GM21576 (cell line): ENCODE data around the gene KIFC1.

ENCODE experiments used
- ATAC-seq: cut with Tn5 transposase; IDR thresholded peaks from one replicate; pipeline ENCODE4 v1.9.1; 2021; ENCODE audit warnings: mild to moderate bottlenecking, moderate library complexity; ENCODE audit not compliant: unreplicated experiment

Gene KIFC1

GRCh38 chr6:33410050-33410710 lies 18.6 kb downstream of the KIFC1 start:
- peak; percentile 79 for ATAC-seq

- ATAC-seq = peak; percentile 4
Measured at GRCh38 chr6:33410711-33411631, 19.3 kb downstream of the KIFC1 start, which contains the start of gene PHF1. TSS of gene PHF1 (plus strand) at chr6:33411014. CDS start at chr6:33412264, 1,250 bp downstream.

- ATAC-seq = no peak
Measured at GRCh38 chr6:33411632-33412005, 20.0 kb downstream of the KIFC1 start.

GRCh38 chr6:33412140-33413009 lies 20.8 kb downstream of the KIFC1 start:
- no peak for ATAC-seq

- ATAC-seq = no peak
Measured at GRCh38 chr6:33413241-33414120, 21.9 kb downstream of the KIFC1 start.

GRCh38 chr6:33414592-33415271 lies 23.1 kb downstream of the KIFC1 start:
- no peak for ATAC-seq

GRCh38 chr6:33415831-33416230 lies 24.2 kb downstream of the KIFC1 start:
- ATAC-seq = no peak

- ATAC-seq = no peak
Measured at GRCh38 chr6:33416386-33417127, 24.9 kb downstream of the KIFC1 start.

- ATAC-seq = no peak
Measured at GRCh38 chr6:33417128-33417902, 25.7 kb downstream of the KIFC1 start.

GRCh38 chr6:33417903-33418689 lies 26.5 kb downstream of the KIFC1 start, which contains the start of gene CUTA:
TSS of gene CUTA (minus strand) at chr6:33418107. CDS start at chr6:33418000, 107 bp downstream.
- ATAC-seq = peak; percentile 76

- no peak for ATAC-seq
Measured at GRCh38 chr6:33418690-33419291, 27.2 kb downstream of the KIFC1 start.

GRCh38 chr6:33419580-33420490 lies 28.2 kb downstream of the KIFC1 start, which contains the start of gene SYNGAP1:
TSS of gene SYNGAP1 (plus strand) at chr6:33420065. CDS start at chr6:33420265, 200 bp downstream.
- ATAC-seq = no peak

- no peak for ATAC-seq
Measured at GRCh38 chr6:33420491-33421343, 29.1 kb downstream of the KIFC1 start.

GRCh38 chr6:33421344-33421643 lies 29.7 kb downstream of the KIFC1 start:
- ATAC-seq = no peak

GRCh38 chr6:33423777-33424176 lies 32.2 kb downstream of the KIFC1 start:
- no peak for ATAC-seq
